WERI-Rb-1 (cell line): ENCODE results near the gene COX6A1.

ENCODE experiments used
- DNase-seq: peaks from one replicate; pipeline ENCODE4 v3.0.0-alpha.2; 2020
- H3K27ac ChIP-seq: fragments of 250-450 bp; sonication (Bioruptor Pico); 2 replicates; pipeline ENCODE4 v1.5.1; 2020; ENCODE audit warnings: mild to moderate bottlenecking, moderate library complexity
- H3K27me3 ChIP-seq: fragments of 250-450 bp; sonication (Bioruptor Pico); 2 replicates; pipeline ENCODE4 v1.5.1; 2021; ENCODE audit warnings: mild to moderate bottlenecking, low read depth, moderate library complexity; ENCODE audit not compliant: insufficient read depth, severe bottlenecking
- H3K36me3 ChIP-seq: fragments of 250-450 bp; sonication (Bioruptor Pico); 2 replicates; pipeline ENCODE4 v1.5.1; 2020; ENCODE audit warnings: mild to moderate bottlenecking, moderate library complexity
- H3K4me3 ChIP-seq: 2 replicates; pipeline ENCODE4 v1.5.1; 2011; ENCODE audit warnings: low read depth, mild to moderate bottlenecking, control low read depth, low read length
- H3K9me3 ChIP-seq: fragments of 250-450 bp; sonication (Bioruptor Pico); 2 replicates; pipeline ENCODE4 v1.5.1; 2021; ENCODE audit warnings: mild to moderate bottlenecking, moderate library complexity; ENCODE audit not compliant: severe bottlenecking
- TF ChIP-seq, protein P1 (sequence below): IDR thresholded peaks from 2 replicates; pipeline ENCODE4 v1.5.1; 2011; ENCODE audit warnings: low read depth, mild to moderate bottlenecking, control low read depth, inconsistent platforms, low read length

COX6A1 gene

DNA sequence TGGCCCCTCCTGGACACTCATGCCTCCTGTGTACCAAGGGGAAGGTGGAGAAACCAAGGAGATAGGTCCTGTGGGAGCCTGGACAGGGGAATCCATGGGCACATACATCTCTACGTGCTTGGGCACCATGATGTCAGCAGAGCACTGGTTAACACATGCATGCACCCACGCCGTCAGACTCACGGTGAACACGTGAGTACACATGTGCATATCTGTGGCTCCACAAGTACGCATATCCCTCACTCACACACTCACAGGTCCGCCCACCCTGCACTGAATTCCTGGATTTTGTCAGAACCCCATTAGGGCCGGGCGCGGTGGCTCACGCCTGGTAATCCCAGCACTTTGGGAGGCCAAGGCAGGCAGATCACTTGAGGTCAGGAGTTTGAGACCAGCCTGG lies 29.1 kb upstream of the COX6A1 start:
- Histone ChIP-seq H3K27ac (no peak overlapping the region), H3K27me3 (no peaks in the 10 kb centered on the region), H3K36me3 (no peaks in the 10 kb centered on the region), H3K4me3 (no peak overlapping the region), H3K9me3 (no peaks in the 10 kb centered on the region)
- TF ChIP-seq, protein P1, sequence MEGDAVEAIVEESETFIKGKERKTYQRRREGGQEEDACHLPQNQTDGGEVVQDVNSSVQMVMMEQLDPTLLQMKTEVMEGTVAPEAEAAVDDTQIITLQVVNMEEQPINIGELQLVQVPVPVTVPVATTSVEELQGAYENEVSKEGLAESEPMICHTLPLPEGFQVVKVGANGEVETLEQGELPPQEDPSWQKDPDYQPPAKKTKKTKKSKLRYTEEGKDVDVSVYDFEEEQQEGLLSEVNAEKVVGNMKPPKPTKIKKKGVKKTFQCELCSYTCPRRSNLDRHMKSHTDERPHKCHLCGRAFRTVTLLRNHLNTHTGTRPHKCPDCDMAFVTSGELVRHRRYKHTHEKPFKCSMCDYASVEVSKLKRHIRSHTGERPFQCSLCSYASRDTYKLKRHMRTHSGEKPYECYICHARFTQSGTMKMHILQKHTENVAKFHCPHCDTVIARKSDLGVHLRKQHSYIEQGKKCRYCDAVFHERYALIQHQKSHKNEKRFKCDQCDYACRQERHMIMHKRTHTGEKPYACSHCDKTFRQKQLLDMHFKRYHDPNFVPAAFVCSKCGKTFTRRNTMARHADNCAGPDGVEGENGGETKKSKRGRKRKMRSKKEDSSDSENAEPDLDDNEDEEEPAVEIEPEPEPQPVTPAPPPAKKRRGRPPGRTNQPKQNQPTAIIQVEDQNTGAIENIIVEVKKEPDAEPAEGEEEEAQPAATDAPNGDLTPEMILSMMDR = no peak
- no peak for DNase-seq

DNA sequence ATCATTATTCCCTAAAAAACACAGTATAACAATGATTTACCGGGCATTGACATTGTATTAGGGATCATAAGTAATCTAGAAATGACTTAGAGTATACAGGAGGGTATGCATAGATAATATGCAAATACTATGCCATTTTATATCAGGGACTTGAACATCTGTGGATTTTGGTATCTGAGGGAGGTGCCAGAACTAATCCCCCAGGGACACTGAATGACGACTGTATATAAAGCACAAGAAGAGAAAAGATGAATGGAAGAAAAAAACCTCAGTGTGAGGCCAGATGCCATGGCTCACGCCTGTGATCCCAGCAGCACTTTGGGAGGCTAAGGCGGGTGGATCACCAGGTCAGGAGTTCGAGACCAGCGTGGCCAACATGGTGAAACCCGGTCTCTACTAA lies 25.5 kb upstream of the COX6A1 start:
- Histone ChIP-seq H3K27me3 (no peaks in the 10 kb centered on the region), H3K9me3 (no peaks in the 10 kb centered on the region), H3K36me3 (no peaks in the 10 kb centered on the region), H3K4me3 (no peak overlapping the region), H3K27ac (no peak overlapping the region)
- TF ChIP-seq, protein P1 = no peak
- DNase-seq = no peak

DNA sequence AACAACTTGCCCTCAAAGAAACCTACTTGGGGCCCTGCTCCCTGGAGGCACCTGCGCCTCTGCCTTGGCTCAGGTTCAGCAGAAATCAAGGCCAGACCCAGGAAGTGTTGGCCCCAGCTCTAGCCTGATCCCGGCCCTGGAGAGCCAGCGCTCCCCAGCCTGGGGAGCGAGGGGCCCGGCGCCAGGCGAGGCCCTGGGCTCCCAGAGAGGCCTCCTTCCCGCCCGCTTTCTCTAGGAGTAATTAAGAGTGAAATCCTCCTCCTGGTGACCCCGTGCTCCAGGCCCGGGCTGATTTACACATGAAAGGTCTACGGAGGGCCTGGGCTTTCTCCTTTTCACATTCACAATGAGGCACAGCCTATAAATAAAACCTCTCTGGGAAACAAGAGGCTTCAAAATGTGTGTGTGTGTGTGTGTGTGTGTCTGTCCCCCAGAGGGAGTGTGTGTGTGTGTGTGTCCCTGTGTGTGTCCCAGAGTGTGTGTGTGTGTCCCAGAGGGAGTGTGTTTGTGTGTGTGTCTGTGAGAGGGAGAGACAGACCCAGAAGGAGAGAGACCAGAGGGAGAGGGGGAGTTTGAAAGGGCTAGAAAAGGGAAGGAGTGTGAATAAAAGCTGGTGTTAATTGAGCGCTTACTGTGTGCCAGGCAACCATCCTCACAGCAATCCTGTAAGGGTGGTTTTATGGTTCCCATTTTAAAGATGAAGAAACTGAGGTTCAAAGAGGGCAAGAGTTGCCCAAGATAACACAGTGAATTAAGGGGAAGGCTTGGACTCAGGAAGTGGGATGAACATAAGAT lies 23.8 kb upstream of the COX6A1 start:
- no peak for DNase-seq
- no peaks in the 10 kb centered on the region for H3K27me3 ChIP-seq
- no peak overlapping the region for H3K27ac ChIP-seq
- no peaks in the 10 kb centered on the region for H3K36me3 ChIP-seq
- no peaks in the 10 kb centered on the region for H3K9me3 ChIP-seq
- no peak overlapping the region for H3K4me3 ChIP-seq
- TF ChIP-seq, protein P1 = no peak

DNA sequence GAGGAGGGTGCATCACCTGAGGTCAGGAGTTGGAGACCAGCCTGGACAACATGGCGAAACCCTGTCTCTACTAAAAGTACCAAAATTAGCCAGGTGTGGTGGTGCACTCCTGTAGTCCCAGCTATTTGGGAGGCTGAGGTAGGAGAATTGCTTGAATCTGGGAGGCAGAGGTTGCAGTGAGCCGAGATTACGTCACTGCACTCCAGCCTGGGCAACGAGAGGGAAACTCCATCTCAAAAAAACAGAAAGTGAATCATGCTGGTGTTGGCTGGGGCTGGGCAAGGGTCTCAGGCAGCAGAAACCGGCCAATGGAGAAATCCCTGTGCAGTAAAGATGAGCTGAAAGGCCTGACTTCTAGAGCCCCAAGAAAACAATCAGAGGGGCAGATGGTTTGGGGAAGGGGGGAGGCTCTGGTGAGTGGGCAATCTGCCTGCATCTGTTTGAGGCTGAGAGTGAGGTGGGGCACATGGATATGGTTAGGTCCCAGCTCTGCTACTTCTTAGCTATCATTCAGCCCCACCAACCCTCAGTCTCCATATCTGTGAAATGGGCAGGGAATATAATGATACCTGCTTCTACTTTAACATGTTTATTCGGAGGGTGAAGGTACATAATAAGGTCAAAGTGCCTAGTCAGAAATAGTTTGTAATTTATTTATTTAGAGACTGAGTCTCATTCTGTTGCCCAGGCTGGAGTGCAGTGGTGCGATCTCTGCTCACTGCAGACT lies 21.3 kb upstream of the COX6A1 start:
- Histone ChIP-seq H3K27ac (no peak overlapping the region), H3K36me3 (no peaks in the 10 kb centered on the region), H3K9me3 (no peaks in the 10 kb centered on the region), H3K27me3 (no peaks in the 10 kb centered on the region), H3K4me3 (no peak overlapping the region)
- TF ChIP-seq, protein P1 = no peak
- DNase-seq = no peak

DNA sequence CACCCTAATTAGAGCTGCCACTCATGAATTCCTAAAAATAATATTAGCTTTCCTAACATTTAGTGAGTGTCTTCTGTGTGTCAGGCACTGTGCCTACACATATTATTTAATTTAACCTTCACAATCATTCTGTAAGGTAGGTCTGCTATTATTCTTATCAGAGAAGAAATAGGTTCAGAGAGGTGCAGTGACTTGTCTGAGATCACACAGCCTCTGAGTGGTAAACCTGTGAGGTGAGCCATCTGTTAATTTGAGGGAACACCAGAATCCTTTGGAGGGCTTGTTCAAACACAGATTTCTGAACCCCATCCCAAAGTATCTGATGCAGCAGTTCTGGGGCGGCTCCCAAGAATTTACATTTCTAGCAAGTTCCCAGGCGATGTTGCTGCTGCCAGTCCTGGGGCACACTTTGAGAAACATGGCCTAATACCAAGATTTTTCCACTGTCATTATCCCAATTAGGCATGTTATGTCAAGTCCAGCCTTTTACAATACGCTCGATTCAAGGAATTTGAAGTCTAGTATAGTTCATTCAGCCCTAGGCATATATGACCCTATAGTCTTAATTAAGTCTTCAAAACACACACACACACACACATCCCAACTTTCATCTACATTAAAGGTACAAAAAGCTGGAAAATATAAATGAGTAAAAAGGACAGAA lies 19.9 kb upstream of the COX6A1 start:
- no peaks in the 10 kb centered on the region for H3K27me3 ChIP-seq
- no peaks in the 10 kb centered on the region for H3K36me3 ChIP-seq
- H3K4me3 ChIP-seq = no peak overlapping the region
- TF ChIP-seq, protein P1 = no peak
- no peak overlapping the region for H3K27ac ChIP-seq
- H3K9me3 ChIP-seq = no peaks in the 10 kb centered on the region
- no peak for DNase-seq
